ENCODE results near the gene DDOST.
"Not testable (repeated sequence)": the region's sequence is repeated elsewhere in the genome, so short reads cannot be mapped to it uniquely, and the experiment has no call there.

Gene DDOST

GRCh38 chr1:20619999-20620398, 41.2 kb downstream of the DDOST start:
- no peak for FAIRE-seq

DNA sequence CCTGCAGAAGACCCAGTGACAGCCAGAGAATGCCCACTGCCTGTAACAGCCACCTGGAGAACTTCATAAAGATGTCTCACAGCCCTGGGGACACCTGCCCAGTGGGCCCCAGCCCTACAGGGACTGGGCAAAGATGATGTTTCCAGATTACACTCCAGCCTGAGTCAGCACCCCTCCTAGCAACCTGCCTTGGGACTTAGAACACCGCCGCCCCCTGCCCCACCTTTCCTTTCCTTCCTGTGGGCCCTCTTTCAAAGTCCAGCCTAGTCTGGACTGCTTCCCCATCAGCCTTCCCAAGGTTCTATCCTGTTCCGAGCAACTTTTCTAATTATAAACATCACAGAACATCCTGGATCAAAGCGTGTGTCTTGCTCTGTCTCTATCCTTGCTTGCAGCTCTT, 42.6 kb downstream of the DDOST start:
- FAIRE-seq: no peak

- FAIRE-seq: no peak
Measured at GRCh38 chr1:20616847-20617487, 44.2 kb downstream of the DDOST start.

- FAIRE-seq: no peak
Measured at GRCh38 chr1:20615946-20616846, 45.0 kb downstream of the DDOST start.

- FAIRE-seq: no peak
Measured at GRCh38 chr1:20614131-20614579, 47.0 kb downstream of the DDOST start.

GRCh38 chr1:20612221-20612746, 48.9 kb downstream of the DDOST start:
- FAIRE-seq: no peak

GRCh38 chr1:20611652-20612051, 49.5 kb downstream of the DDOST start:
- no peak for FAIRE-seq

GRCh38 chr1:20610970-20611369, 50.2 kb downstream of the DDOST start:
- no peak for FAIRE-seq

DNA sequence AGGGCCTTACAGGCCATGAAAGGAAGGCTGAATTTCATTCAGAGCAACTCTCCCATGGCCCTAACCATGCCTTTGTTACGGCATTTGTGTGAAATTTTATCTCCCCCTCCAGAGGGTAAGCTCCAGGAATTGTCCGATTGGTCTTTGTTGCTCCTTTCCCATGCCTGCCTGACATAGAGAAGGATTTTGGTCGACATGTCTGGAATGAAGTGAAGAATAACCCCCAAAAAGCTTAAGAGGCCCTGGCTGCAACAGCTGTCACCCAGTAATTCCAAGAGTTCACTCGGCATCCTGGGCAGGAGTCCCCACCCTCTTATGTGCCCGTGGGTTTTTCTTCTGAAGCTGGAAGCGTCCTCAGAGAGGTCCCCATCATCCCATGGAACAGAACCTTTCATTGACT, 51.6 kb downstream of the DDOST start:
- FAIRE-seq: no peak

DNA sequence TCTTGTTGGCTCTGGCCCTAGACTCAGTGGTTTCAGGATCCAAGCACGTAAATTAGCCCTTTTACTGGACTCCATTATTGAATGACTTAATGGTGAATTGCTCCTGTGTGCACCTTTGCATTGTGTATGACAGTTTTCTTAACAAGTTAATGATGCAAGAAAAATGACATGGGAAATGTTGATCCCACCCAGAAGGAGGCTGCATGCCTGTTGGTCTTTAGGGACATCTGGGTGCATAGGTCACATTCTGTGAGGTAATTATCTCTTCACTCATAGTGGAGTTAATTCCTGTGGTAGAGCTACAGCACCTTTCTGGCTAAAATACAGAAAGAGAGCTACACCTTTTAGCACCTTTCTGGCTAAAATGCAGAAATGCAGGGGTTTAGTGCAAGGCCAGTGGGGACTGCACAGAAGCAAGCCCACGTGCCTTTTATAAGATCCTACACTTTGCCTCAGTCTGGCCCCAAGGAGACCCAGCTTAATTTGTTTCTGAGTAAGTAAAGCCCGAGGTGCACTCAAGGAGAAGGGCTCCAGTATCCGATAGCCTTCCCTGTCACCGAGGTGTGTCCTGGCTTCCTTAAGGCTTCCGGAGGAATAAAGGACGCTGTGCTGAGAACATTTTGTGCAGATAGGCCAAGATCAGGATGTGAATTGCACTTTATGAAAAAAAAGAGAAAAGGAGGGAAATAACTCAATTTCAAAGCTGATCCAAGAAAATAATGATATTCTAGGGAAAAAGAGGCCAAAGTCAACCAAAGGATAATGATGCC, 54.2 kb downstream of the DDOST start:
- FAIRE-seq: not testable (repeated sequence)

GRCh38 chr1:20604678-20605077, 56.5 kb downstream of the DDOST start:
- no peak for FAIRE-seq

DNA sequence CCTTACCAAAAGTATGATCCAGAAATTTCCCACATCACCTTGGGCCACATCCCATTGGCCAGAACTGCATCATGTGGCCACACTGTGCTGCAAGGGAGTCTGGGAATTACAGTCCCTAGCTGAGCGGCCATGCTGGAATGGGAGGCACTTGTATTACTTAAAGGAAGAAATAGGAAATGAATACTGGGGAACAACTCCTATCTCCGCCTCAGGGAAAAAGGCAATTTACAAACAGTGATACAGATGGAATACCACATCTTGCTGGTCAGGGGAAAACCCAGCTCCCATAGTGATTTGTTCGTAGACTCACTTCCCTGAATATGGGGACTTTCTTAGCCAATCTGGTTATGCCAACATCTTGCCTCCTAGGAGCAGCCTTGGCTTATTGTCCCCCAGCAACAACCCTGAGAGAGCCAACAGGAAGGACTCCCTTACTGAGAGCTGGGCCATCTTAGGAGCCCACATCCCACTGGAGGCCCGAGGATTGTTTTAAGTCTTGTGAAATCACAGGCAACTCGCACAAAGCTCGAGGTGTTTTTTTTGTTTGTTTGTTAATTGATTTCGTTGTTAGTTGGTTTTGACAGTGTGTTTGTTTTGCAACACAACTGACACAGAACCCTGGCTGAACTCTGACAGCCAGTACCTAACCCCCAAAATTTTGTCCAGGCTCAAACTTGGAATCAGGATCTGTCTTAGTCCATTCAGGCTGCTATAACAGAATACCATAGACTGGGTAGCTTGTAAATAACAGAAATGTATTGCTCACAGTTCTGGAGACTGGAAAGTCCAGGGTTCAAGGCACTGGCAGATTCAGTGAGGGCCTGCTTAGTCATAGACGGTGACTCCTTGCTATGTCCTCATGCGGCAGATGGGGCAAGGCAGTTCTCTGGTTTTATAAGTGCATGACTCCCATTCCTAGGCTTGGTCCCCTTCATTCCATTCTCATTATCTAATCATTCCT, 57.4 kb downstream of the DDOST start:
- FAIRE-seq: no peak

GRCh38 chr1:20602851-20603450, 58.2 kb downstream of the DDOST start:
- no peak for FAIRE-seq
